HG02571 (cell line): ENCODE data around the gene RNF11.

ENCODE experiments used
- ATAC-seq: cut with Tn5 transposase; IDR thresholded peaks from one replicate; pipeline ENCODE4 v1.9.1; 2021; ENCODE audit warnings: mild to moderate bottlenecking, moderate library complexity; ENCODE audit not compliant: unreplicated experiment

Gene RNF11

GRCh38 chr1:51311826-51312225 lies 75.8 kb downstream of the RNF11 start:
- ATAC-seq: no peak

- ATAC-seq: no peak
Measured at GRCh38 chr1:51312718-51313117, 76.6 kb downstream of the RNF11 start.

- ATAC-seq: no peak
Measured at GRCh38 chr1:51313268-51313852, 77.3 kb downstream of the RNF11 start.

DNA sequence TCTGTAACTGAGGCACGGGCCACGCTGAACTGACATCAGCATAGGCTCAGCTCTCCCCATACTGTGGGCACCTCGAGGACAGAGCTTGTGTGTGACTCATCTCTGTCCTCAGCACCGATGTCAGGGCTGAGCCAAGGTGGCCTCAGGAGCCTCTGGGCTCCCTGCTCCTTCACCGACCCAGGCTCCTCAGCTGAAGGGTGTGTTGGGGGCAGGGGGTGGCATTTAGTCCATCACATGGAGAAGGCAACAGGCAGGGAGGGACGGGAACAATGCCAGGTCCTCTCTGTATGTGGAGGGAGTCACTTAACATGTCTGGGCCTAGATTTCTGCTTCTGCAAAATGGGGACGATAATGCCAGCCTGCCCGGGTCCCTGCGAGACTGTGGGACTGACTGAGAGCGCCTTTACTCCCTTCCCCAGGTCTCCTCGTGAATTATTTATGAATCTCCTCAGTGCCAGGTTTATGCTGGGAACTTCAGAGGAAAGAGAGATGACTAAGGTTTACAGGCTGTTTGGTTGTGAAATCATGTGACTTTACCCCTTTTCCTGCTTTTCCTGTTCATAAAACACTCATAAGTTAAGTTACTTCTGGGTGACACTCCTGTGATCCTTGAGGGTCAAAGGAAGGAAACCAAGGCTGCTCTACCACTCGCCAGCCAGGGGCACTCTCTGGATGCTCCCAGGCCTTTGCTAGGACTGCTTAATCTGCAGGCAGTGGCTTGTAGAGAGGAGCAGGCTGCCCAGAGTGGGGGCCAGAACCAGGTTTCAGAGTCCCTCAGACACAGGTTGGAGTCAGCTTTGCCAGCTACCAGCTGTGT lies 78.1 kb downstream of the RNF11 start:
- ATAC-seq: no peak

DNA sequence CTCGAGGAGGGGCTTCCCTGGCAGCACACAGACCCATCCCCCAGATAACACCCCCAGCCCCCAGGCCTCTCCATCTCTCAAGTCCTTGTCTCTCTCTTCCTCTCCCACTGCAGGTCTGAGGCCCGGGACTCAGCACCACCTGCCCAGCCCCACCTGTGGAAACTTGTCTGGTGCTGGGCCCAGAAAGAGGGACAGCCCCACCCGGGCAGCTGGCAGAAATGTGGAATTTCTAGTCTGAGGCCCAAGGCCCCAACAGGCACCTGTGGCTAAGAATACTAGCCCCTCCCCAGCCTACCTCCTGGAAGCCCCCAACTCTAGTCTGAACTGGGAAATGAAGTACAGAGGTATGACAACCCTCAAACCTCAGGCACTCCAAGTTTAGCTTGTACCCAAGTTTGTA lies 78.9 kb downstream of the RNF11 start:
- no peak for ATAC-seq

- no peak for ATAC-seq
Measured at GRCh38 chr1:51316113-51316845, 80.2 kb downstream of the RNF11 start.

DNA sequence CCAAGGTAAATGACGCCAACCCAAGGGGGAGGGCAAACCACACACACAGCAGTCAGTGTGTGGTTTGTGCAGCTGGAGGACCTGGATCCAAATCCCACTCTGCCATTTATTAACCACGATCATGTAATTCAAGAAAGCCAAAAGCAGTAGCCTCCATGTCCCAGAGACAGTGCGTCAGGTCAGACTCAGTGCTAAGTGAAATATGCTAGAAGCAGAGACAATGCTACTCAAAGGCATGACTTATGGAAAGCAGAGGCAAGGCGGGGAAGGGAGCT lies 80.7 kb downstream of the RNF11 start:
- no peak for ATAC-seq

- ATAC-seq: no peak
Measured at GRCh38 chr1:51317798-51318197, 81.7 kb downstream of the RNF11 start.

- ATAC-seq: no peak
Measured at GRCh38 chr1:51320967-51321923, 85.2 kb downstream of the RNF11 start.

GRCh38 chr1:51321924-51322280 lies 85.8 kb downstream of the RNF11 start:
- ATAC-seq: no peak

GRCh38 chr1:51322417-51323101 lies 86.5 kb downstream of the RNF11 start:
- ATAC-seq: no peak
